ENCODE measurements around the gene CCBE1. TPM values are rescaled to one million over a fixed set of nuclear protein-coding genes. Genes with fewer than 3 reads are reported as not detected.

The CCBE1 gene
- total RNA-seq, 1 donor from 2014 or later, result 14.0 TPM

DNA sequence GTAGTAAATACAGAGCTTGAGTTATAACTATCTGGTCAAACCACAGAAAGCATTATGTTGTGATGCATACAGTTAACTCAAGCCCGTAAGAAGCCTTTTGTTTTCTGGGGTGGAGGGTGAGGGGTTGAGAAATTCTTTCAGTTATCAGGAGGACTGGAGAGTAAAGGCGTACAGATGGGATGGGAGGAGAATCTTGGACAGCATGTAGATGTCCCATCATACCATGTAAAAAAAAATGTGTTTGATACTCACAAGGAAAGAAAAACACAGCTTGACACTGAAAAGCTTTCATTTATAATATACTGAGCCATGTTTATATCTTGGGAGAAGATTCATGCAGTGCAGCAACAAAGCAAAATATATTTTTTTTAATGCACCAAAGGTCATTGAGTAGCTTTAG is 12.4 kb downstream of the CCBE1 start:
- TF ChIP-seq, protein P1, sequence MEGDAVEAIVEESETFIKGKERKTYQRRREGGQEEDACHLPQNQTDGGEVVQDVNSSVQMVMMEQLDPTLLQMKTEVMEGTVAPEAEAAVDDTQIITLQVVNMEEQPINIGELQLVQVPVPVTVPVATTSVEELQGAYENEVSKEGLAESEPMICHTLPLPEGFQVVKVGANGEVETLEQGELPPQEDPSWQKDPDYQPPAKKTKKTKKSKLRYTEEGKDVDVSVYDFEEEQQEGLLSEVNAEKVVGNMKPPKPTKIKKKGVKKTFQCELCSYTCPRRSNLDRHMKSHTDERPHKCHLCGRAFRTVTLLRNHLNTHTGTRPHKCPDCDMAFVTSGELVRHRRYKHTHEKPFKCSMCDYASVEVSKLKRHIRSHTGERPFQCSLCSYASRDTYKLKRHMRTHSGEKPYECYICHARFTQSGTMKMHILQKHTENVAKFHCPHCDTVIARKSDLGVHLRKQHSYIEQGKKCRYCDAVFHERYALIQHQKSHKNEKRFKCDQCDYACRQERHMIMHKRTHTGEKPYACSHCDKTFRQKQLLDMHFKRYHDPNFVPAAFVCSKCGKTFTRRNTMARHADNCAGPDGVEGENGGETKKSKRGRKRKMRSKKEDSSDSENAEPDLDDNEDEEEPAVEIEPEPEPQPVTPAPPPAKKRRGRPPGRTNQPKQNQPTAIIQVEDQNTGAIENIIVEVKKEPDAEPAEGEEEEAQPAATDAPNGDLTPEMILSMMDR (IDR thresholded peaks at IDR 0.05), result no peak
- no peaks in the 10 kb centered on the region for H3K36me3 ChIP-seq
- H3K4me3 ChIP-seq, result no peak overlapping the region
- no peaks in the 10 kb centered on the region for H3K9me3 ChIP-seq
- intact Hi-C loops (cut with DNase I), result no loop called here
- no peak for ATAC-seq
- H3K4me1 ChIP-seq, result peaks cover 8% of the 10 kb centered on the region
- DNase-seq, result no peak
- peak overlapping the region; percentile 6 for H3K27ac ChIP-seq
- H3K27me3 ChIP-seq (ENCODE audit: low read depth), result no peaks in the 10 kb centered on the region

DNA sequence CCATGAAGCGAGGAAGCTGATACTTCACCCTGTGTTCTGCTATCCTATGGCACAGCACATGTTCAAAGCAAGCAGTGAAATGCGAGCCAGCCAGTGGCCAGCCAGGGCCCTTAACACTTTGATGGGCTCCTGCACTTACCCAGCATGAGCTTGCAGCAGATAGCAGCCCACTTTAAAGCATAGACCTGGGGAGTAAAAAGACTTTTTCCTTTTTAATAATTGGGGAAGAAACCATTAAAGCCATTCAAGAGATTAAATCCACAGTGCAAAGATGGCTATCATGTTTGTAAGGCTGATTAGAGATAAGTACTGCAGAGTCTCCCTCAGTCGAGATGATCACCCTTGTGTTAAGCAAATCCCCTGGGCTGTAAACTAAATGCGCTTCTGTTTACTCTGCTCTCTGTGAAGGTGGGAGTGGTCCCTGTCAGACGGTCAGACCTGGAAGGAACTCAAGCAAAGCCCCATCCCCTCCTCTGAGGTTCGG is 15.7 kb downstream of the CCBE1 start:
- Histone ChIP-seq H3K27ac (no peak overlapping the region), H3K4me1 (peaks cover 8% of the 10 kb centered on the region), H3K36me3 (no peaks in the 10 kb centered on the region), H3K9me3 (no peaks in the 10 kb centered on the region), H3K27me3 (ENCODE audit: low read depth) (no peaks in the 10 kb centered on the region), H3K4me3 (no peak overlapping the region)
- TF ChIP-seq, protein P1 (IDR thresholded peaks at IDR 0.05), result no peak
- intact Hi-C loops (cut with DNase I), result no loop called here
- ATAC-seq (peak in 1 of 2 donors; percentile 22), DNase-seq (no peak)

DNA sequence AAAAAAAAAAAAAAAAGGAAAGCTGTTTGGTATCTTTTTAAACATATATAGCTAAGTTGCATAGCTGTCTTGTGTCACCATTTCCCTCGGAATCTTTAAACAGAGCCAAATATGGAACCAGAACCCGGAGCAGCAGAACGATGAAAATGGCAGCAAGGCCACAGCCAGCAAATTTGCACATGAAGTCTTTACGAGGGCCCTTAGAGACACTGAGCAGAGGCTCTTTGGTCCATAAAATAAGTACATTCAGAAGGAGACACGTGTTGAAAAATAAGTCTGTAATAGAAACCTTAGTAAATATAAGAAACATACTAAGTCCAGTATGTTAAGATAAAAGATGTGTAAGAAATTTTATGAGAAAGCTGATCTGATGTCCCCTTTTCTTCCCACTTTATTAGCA is 16.2 kb downstream of the CCBE1 start:
- TF ChIP-seq, protein P1 (IDR thresholded peaks at IDR 0.05), result no peak
- intact Hi-C loops (cut with DNase I), result no loop called here
- Histone ChIP-seq H3K27me3 (ENCODE audit: low read depth) (no peaks in the 10 kb centered on the region), H3K9me3 (no peaks in the 10 kb centered on the region), H3K27ac (no peak overlapping the region), H3K36me3 (no peaks in the 10 kb centered on the region), H3K4me3 (no peak overlapping the region), H3K4me1 (peaks cover 8% of the 10 kb centered on the region)
- DNase-seq (no peak), ATAC-seq (no peak)

GRCh38 chr18:59675346-59675745 is 21.9 kb downstream of the CCBE1 start:
- no peak for DNase-seq
- TF ChIP-seq, protein P1 (IDR thresholded peaks at IDR 0.05), result no peak
- intact Hi-C loops (cut with DNase I), result no loop called here

GRCh38 chr18:59674903-59675270 is 22.3 kb downstream of the CCBE1 start:
- Histone ChIP-seq H3K27ac (no peak overlapping the region), H3K4me1 (no peaks in the 10 kb centered on the region), H3K36me3 (no peaks in the 10 kb centered on the region)

More at GRCh38 chr18:59675346-59675745, 21.9 kb downstream of the CCBE1 start:
- H3K27ac ChIP-seq, result no peak overlapping the region
- no peaks in the 10 kb centered on the region for H3K4me1 ChIP-seq
- no peak for ATAC-seq
- no peaks in the 10 kb centered on the region for H3K9me3 ChIP-seq
- no peaks in the 10 kb centered on the region for H3K36me3 ChIP-seq
- no peak overlapping the region for H3K4me3 ChIP-seq
- H3K27me3 ChIP-seq (ENCODE audit: low read depth), result no peaks in the 10 kb centered on the region

More at GRCh38 chr18:59674903-59675270, 22.3 kb downstream of the CCBE1 start:
- H3K9me3 ChIP-seq, result no peaks in the 10 kb centered on the region
- intact Hi-C loops (cut with DNase I), result no loop called here
- H3K27me3 ChIP-seq (ENCODE audit: low read depth), result no peaks in the 10 kb centered on the region
- no peak overlapping the region for H3K4me3 ChIP-seq
- TF ChIP-seq, protein P1 (IDR thresholded peaks at IDR 0.05), result no peak
- ATAC-seq (no peak), DNase-seq (no peak)

Measured in lower lobe of right lung (tissue), 2 donors.